HEK293T (cell line): ENCODE results near the gene MPIG6B.

Experiments used
- CTCF ChIA-PET: fragments of 350-600 bp; formaldehyde crosslinking; extraction: SDS; loops from one replicate; lab custom pipeline; 2021; ENCODE audit warnings: antibody characterized with exemption, inconsistent platforms; lab: Yijun Ruan, JAX
- POLR2A ChIA-PET: fragments of 350-600 bp; formaldehyde crosslinking; extraction: SDS; loops from one replicate; lab custom pipeline; 2020; ENCODE audit warnings: antibody characterized with exemption, inconsistent platforms; lab: Yijun Ruan, JAX
- DNase-seq: peaks from one replicate; pipeline ENCODE4 v3.0.0; 2012; ENCODE audit warnings: mixed read lengths; ENCODE audit errors: extremely low spot score
- ARNT ChIP-seq: fragments of 450-650 bp; IDR thresholded peaks from 2 replicates; pipeline ENCODE4 v1.6.1; 2017; ENCODE audit warnings: mild to moderate bottlenecking
- BHLHE40 ChIP-seq: fragments of 450-650 bp; IDR thresholded peaks from 2 replicates; pipeline ENCODE4 v1.6.1; 2016; ENCODE audit warnings: mild to moderate bottlenecking, moderate library complexity, borderline replicate concordance
- CTBP1 ChIP-seq: fragments of 450-650 bp; IDR thresholded peaks from 2 replicates; pipeline ENCODE4 v1.6.1; 2016; ENCODE audit warnings: borderline replicate concordance
- ELF4 ChIP-seq: fragments of 450-650 bp; IDR thresholded peaks from 2 replicates; pipeline ENCODE4 v1.6.1; 2017; ENCODE audit warnings: antibody characterized with exemption
- FOXA1 ChIP-seq: fragments of 450-650 bp; IDR thresholded peaks from 2 replicates; pipeline ENCODE4 v1.6.1; 2016; ENCODE audit warnings: mild to moderate bottlenecking
- FOXK2 ChIP-seq: fragments of 450-650 bp; IDR thresholded peaks from 2 replicates; pipeline ENCODE4 v1.6.1; 2016; ENCODE audit warnings: mild to moderate bottlenecking
- FOXM1 ChIP-seq: fragments of 450-650 bp; IDR thresholded peaks from 2 replicates; pipeline ENCODE4 v1.6.1; 2017; ENCODE audit warnings: mild to moderate bottlenecking, borderline replicate concordance
- HDGF ChIP-seq: fragments of 450-650 bp; IDR thresholded peaks from 2 replicates; pipeline ENCODE4 v1.6.1; 2017; ENCODE audit warnings: antibody characterized with exemption, borderline replicate concordance
- L3MBTL2 ChIP-seq: fragments of 450-650 bp; conservative IDR thresholded peaks from 2 replicates; pipeline ENCODE4 v1.6.1; 2016; ENCODE audit warnings: mild to moderate bottlenecking
- LEF1 ChIP-seq: fragments of 450-650 bp; IDR thresholded peaks from 2 replicates; pipeline ENCODE4 v1.6.1; 2017; ENCODE audit warnings: mild to moderate bottlenecking, borderline replicate concordance
- NFRKB ChIP-seq: fragments of 450-650 bp; IDR thresholded peaks from 2 replicates; pipeline ENCODE4 v1.6.1; 2016; ENCODE audit warnings: mild to moderate bottlenecking, moderate library complexity
- SP1 ChIP-seq: fragments of 450-650 bp; IDR thresholded peaks from 2 replicates; pipeline ENCODE4 v1.6.1; 2017
- SUZ12 ChIP-seq: fragments of 450-650 bp; IDR thresholded peaks from 2 replicates; pipeline ENCODE4 v1.6.1; 2016; ENCODE audit warnings: mild to moderate bottlenecking
- TARDBP ChIP-seq: fragments of 450-650 bp; IDR thresholded peaks from 2 replicates; pipeline ENCODE4 v1.6.1; 2016
- ZNF384 ChIP-seq: fragments of 450-650 bp; IDR thresholded peaks from 2 replicates; pipeline ENCODE4 v1.6.1; 2016
- TF ChIP-seq, protein P1 (sequence below): fragments of 450-650 bp; IDR thresholded peaks from 2 replicates; pipeline ENCODE4 v1.6.1; 2016

The MPIG6B gene

DNA sequence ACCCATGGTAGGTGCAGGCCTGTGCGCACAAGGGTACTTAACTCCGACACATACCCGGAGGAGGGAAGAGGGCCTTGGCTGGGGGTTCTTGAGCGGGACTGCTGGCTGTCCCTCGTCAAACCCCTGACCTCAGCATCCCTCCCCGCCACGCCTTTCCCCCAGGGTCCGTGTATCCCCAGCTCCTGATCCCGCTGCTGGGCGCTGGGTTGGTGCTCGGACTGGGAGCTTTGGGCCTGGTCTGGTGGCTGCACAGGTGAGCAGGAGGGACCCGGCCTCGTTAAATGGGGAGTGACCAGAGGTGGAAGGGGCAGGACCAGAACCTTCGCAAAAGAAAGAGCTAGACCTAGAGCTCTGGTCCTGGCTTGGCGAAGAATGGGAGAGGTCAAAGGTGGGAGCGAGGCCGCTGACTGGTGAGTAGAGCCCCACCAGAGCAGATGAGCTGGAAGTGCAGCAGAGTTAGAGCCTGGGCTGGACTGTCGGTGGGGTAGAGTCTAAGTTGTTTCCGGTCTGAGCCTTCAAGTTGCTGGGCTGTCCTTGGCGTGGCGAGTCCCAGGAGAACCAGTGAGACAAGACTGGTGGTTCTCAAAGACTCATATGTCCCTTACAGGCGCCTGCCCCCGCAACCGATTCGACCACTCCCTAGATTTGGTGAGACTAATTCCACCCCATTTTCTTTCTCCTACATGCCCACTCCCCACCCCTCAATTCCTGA is 963 bp downstream of the MPIG6B start:
- DNase-seq: no peak
- ChIA-PET POLR2A (interaction anchor here (0.7 to 1.5 kb wide), 5 partner anchors 9 to 113 kb away, joined by 3 to 6 read pairs (median 5); partner anchors contain the start of genes ABHD16A and LY6G6D), CTCF (interaction anchor here (0.5 kb wide), 1 partner anchor 183 kb away, joined by 3 read pairs; no protein-coding TSS in a partner anchor)
- TF ChIP-seq HDGF: no peak

DNA sequence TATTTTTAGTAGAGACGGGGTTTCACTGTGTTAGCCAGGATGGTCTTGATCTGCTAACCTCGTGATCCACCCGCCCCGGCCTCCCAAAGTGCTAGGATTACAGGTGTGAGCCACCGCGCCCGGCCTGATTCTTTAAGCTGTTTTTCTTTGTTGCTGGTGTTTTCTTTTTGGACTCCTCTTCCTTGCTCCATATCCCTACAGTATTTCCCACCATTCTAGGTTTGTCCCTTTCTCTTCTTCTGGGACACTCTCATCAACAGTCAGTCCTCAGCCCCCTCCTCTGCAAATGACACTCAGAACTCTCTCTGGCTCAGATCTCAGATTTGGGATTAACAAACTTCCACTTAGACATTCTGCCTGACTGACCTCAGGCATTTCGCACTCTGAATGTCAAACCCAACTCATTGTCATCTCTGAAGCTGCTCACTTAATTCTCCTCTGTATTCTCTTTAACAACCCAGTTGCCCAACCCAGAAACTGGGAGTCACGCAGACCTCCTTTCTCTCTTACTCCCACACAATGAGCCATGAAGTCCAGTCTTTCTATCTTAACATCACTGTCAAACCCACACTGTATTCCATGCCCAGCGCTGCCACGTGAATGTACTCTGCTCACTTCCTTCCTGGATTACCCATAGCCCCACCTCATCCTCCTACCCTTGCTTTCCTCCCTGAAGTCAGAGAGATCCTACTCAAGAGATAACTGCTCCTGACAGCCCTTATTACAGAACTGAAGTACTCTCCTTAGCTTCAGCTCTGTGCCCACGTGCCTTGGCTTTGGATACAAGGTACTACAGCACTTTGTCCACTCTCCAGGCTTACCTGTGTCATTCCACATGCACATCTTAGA is 2.6 kb downstream of the MPIG6B start:
- ChIA-PET POLR2A (interaction anchor here (0.8 to 1.5 kb wide), 6 partner anchors 11 to 28 kb away, joined by 3 to 6 read pairs (median 3); partner anchors contain the start of genes ABHD16A, CLIC1 and MSH5), CTCF (no interaction called here)
- DNase-seq: no peak
- no peak for TF ChIP-seq LEF1
- no peak for TF ChIP-seq SP1
- TF ChIP-seq FOXA1: no peak
- TF ChIP-seq TARDBP: no peak
- TF ChIP-seq, protein P1, sequence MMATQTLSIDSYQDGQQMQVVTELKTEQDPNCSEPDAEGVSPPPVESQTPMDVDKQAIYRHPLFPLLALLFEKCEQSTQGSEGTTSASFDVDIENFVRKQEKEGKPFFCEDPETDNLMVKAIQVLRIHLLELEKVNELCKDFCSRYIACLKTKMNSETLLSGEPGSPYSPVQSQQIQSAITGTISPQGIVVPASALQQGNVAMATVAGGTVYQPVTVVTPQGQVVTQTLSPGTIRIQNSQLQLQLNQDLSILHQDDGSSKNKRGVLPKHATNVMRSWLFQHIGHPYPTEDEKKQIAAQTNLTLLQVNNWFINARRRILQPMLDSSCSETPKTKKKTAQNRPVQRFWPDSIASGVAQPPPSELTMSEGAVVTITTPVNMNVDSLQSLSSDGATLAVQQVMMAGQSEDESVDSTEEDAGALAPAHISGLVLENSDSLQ: no peak
- no peak for TF ChIP-seq L3MBTL2
- no peak for TF ChIP-seq ARNT
- no peak for TF ChIP-seq SUZ12
- TF ChIP-seq BHLHE40: no peak
- no peak for TF ChIP-seq ELF4
- no peak for TF ChIP-seq HDGF
- TF ChIP-seq ZNF384: no peak
- TF ChIP-seq CTBP1: no peak
- TF ChIP-seq FOXK2: no peak
- no peak for TF ChIP-seq NFRKB
- no peak for TF ChIP-seq FOXM1

DNA sequence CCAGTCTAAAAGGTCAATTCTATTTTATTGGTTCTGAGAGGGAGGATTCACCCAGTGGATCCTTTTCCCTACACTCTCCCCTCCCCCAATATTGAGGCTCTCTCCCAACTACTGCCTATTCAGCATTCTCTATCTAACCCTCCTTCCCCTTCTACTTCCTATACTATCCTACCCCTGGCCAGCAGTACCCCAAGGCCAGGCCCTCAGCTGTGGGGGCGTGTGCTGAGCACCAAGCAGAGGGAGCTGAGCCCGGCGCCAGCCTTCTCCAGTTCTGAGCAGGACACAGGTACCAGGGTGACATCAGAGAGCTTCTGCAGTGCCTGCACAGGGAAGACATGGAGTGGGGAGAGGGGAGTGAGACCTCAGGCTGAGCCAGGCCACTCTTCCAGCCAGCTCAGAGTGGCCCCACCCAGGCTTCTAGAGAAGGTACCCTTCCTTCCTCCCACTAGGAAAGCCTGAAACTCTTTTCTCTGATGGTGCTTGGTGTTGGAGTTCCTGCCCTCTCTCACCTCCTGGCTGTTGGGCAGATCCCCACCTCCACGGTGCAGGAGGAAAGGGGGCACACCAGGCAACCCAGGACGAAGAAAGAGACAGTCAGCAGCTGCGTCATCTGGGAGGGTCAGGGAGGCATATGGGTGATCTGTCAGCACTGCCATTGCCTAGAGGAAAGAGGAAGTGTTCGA is 4.0 kb downstream of the MPIG6B start:
- no peak for TF ChIP-seq ARNT
- no peak for TF ChIP-seq CTBP1
- TF ChIP-seq ELF4: no peak
- TF ChIP-seq SUZ12: no peak
- no peak for TF ChIP-seq LEF1
- TF ChIP-seq FOXK2: no peak
- no peak for TF ChIP-seq TARDBP
- no peak for TF ChIP-seq ZNF384
- no peak for TF ChIP-seq FOXM1
- TF ChIP-seq SP1: no peak
- TF ChIP-seq HDGF: no peak
- no peak for TF ChIP-seq BHLHE40
- no peak for TF ChIP-seq L3MBTL2
- TF ChIP-seq FOXA1: no peak
- no peak for TF ChIP-seq NFRKB
- TF ChIP-seq, protein P1: no peak
- ChIA-PET POLR2A (interaction anchor here (1.2 to 4.2 kb wide), 3 partner anchors 12 to 103 kb away, joined by 3 to 40 read pairs (median 4); partner anchors contain the start of gene MSH5), CTCF (no interaction called here)
- no peak for DNase-seq

DNA sequence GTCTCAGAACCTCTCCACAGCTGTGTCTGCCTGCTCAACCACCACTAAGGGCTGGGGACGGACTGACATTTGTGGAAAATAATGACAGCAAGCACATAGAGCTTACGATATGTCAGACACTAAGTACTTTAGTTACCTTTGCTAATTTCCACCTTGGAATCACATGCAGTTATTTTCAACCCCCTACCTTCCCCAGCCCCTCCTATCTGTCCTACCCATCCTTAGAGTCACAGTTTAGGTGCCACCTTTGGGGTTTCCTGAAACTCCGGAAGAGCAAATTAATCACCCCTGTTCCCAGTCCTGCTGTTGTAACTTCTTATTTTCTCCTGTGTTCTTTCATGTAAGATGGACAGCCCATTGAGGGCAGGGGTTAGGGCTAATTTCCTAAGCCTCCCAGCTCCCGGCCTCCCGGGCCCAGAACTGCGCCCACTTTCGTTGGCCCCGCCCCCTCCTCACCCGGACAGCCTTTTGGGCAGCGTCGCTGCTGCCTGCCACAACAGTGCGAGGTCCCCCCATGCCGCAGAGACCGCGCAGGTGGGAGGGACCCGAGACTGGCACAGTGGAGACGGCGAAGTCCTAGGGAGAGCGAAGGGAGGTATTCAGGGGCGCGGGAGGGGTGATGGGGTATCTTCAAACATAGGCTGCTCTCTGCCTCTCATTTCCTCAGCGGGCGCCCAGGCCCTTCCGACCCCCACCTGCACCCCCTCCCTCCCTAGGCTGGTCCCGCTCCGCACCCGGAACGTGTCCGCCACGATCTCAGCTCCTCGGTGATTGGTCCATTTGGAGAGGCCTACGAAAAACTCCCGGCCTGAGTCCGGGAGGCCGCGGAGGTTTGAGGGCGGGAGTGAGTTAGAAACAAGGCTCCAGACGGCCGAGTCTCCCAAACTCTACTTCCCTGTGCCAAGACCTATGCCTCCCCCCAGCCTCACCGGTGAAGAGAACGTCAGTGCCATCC is 4.8 kb downstream of the MPIG6B start:
- DNase-seq: no peak
- TF ChIP-seq ELF4 (no peak), FOXA1 (no peak), FOXM1 (no peak), SP1 (no peak), FOXK2 (no peak), TARDBP (no peak), NFRKB (no peak), HDGF (no peak), ZNF384 (no peak), BHLHE40 (no peak)
- CTCF ChIA-PET: no interaction called here

More for the DNA sequence above, 4.8 kb downstream of the MPIG6B start:
- POLR2A ChIA-PET: interaction anchor here (1.2 to 4.2 kb wide), 2 partner anchors 11 to 102 kb away, joined by 4 to 40 read pairs; partner anchors contain the start of gene MSH5
